HEK293 (cell line): ENCODE results near the gene ZNF428.

Experiments
- GLIS2 ChIP-seq: fragments of 450-650 bp; formaldehyde crosslinking; IDR thresholded peaks from 2 replicates; pipeline ENCODE4 v1.5.1; 2016; ENCODE audit warnings: missing biosample characterization, missing genetic modification characterization
- IKZF3 ChIP-seq: fragments of 450-650 bp; IDR thresholded peaks from 2 replicates; pipeline ENCODE4 v1.5.0; 2018; ENCODE audit warnings: missing biosample characterization, mild to moderate bottlenecking, missing genetic modification characterization, moderate library complexity
- MYNN ChIP-seq: fragments of 450-650 bp; formaldehyde crosslinking; IDR thresholded peaks from 2 replicates; pipeline ENCODE4 v1.5.1; 2016; ENCODE audit warnings: missing biosample characterization, missing genetic modification characterization, borderline replicate concordance
- MZF1 ChIP-seq: fragments of 450-650 bp; formaldehyde crosslinking; IDR thresholded peaks from 2 replicates; pipeline ENCODE4 v1.5.1; 2017; ENCODE audit warnings: missing biosample characterization, missing genetic modification characterization, borderline replicate concordance
- PRDM1 ChIP-seq: fragments of 450-650 bp; formaldehyde crosslinking; IDR thresholded peaks from 2 replicates; pipeline ENCODE4; 2016; ENCODE audit warnings: missing biosample characterization, missing genetic modification characterization
- SALL2 ChIP-seq: fragments of 450-650 bp; formaldehyde crosslinking; IDR thresholded peaks from 2 replicates; pipeline ENCODE4 v1.5.0; 2017; ENCODE audit warnings: missing biosample characterization, mild to moderate bottlenecking, missing genetic modification characterization, borderline replicate concordance
- SCRT1 ChIP-seq: fragments of 450-650 bp; formaldehyde crosslinking; IDR thresholded peaks from 2 replicates; pipeline ENCODE4 v1.5.1; 2016; ENCODE audit warnings: missing biosample characterization, missing genetic modification characterization, borderline replicate concordance
- TSHZ1 ChIP-seq: fragments of 450-650 bp; formaldehyde crosslinking; IDR thresholded peaks from 2 replicates; pipeline ENCODE4 v1.5.1; 2016; ENCODE audit warnings: missing biosample characterization, missing genetic modification characterization, borderline replicate concordance
- ZNF157 ChIP-seq: fragments of 450-650 bp; formaldehyde crosslinking; IDR thresholded peaks from 2 replicates; pipeline ENCODE4 v1.5.1; 2016; ENCODE audit warnings: missing biosample characterization, missing genetic modification characterization
- ZNF202 ChIP-seq: fragments of 450-650 bp; formaldehyde crosslinking; IDR thresholded peaks from 2 replicates; pipeline ENCODE4 v1.5.1; 2016; ENCODE audit warnings: missing biosample characterization, missing genetic modification characterization, borderline replicate concordance
- ZNF239 ChIP-seq: fragments of 450-650 bp; formaldehyde crosslinking; IDR thresholded peaks from 2 replicates; pipeline ENCODE4 v1.5.1; 2016; ENCODE audit warnings: missing biosample characterization, missing genetic modification characterization
- ZNF274 ChIP-seq, 2 experiments: fragments of 200-500 bp in 1 of 2; fragments of 450-650 bp in 1 of 2; sonication (Bioruptor generic) in 1 of 2; formaldehyde crosslinking in 1 of 2; IDR thresholded peaks; 2 replicates each; pipeline versions ENCODE4 v1.5.1 to v1.6.1; 2014 to 2016; ENCODE audit warnings: borderline replicate concordance in 1 of 2, inconsistent platforms in 1 of 2, low read length in 1 of 2, missing biosample characterization in 1 of 2, missing genetic modification characterization in 1 of 2
- ZNF280C ChIP-seq: fragments of 450-650 bp; formaldehyde crosslinking; IDR thresholded peaks from 2 replicates; pipeline ENCODE4 v1.5.1; 2016; ENCODE audit warnings: missing biosample characterization, missing genetic modification characterization
- ZNF335 ChIP-seq: fragments of 450-650 bp; formaldehyde crosslinking; conservative IDR thresholded peaks from 2 replicates; pipeline ENCODE4 v1.5.1; 2016; ENCODE audit warnings: missing biosample characterization, missing genetic modification characterization
- ZNF354C ChIP-seq: fragments of 450-650 bp; formaldehyde crosslinking; IDR thresholded peaks from 2 replicates; pipeline ENCODE4 v1.5.1; 2016; ENCODE audit warnings: missing biosample characterization, missing genetic modification characterization, low read depth, borderline replicate concordance
- ZNF513 ChIP-seq: fragments of 450-650 bp; IDR thresholded peaks from 2 replicates; pipeline ENCODE4 v1.5.1; 2018; ENCODE audit warnings: missing biosample characterization, missing genetic modification characterization
- ZNF549 ChIP-seq: fragments of 450-650 bp; IDR thresholded peaks from 2 replicates; pipeline ENCODE4 v1.5.1; 2018; ENCODE audit warnings: missing biosample characterization, missing genetic modification characterization, mild to moderate bottlenecking, inconsistent platforms, moderate library complexity
- ZNF596 ChIP-seq: fragments of 450-650 bp; IDR thresholded peaks from 2 replicates; pipeline ENCODE4 v1.5.0; 2018; ENCODE audit warnings: missing biosample characterization, mild to moderate bottlenecking, missing genetic modification characterization, moderate library complexity
- ZNF600 ChIP-seq: fragments of 450-650 bp; formaldehyde crosslinking; IDR thresholded peaks from 2 replicates; pipeline ENCODE4 v1.5.1; 2016; ENCODE audit warnings: missing biosample characterization, missing genetic modification characterization
- ZNF623 ChIP-seq: fragments of 450-650 bp; formaldehyde crosslinking; IDR thresholded peaks from 2 replicates; pipeline ENCODE4 v1.5.1; 2016; ENCODE audit warnings: missing biosample characterization, missing genetic modification characterization
- ZNF660 ChIP-seq: fragments of 450-650 bp; IDR thresholded peaks from 2 replicates; pipeline ENCODE4 v1.5.1; 2018; ENCODE audit warnings: missing biosample characterization, mild to moderate bottlenecking, missing genetic modification characterization
- ZNF670 ChIP-seq: fragments of 450-650 bp; formaldehyde crosslinking; IDR thresholded peaks from 2 replicates; pipeline ENCODE4 v1.5.1; 2016; ENCODE audit warnings: missing biosample characterization, missing genetic modification characterization, low read depth
- ZNF701 ChIP-seq: fragments of 450-650 bp; formaldehyde crosslinking; IDR thresholded peaks from 2 replicates; pipeline ENCODE4 v1.5.1; 2016; ENCODE audit warnings: missing biosample characterization, missing genetic modification characterization
- ZNF707 ChIP-seq: fragments of 450-650 bp; formaldehyde crosslinking; IDR thresholded peaks from 2 replicates; pipeline ENCODE4 v1.5.1; 2016; ENCODE audit warnings: missing biosample characterization, missing genetic modification characterization
- ZNF777 ChIP-seq: fragments of 450-650 bp; formaldehyde crosslinking; IDR thresholded peaks from 2 replicates; pipeline ENCODE4 v1.5.1; 2017; ENCODE audit warnings: missing biosample characterization, missing genetic modification characterization, borderline replicate concordance
- ZNF792 ChIP-seq: fragments of 450-650 bp; formaldehyde crosslinking; IDR thresholded peaks from 2 replicates; pipeline ENCODE4 v1.5.1; 2016; ENCODE audit warnings: missing biosample characterization, missing genetic modification characterization
- TF ChIP-seq, protein P1 (sequence below): fragments of 450-650 bp; IDR thresholded peaks from 2 replicates; pipeline ENCODE4 v1.5.1; 2018; ENCODE audit warnings: missing biosample characterization, mild to moderate bottlenecking, missing genetic modification characterization
- TF ChIP-seq, protein P2 (sequence below): fragments of 450-650 bp; formaldehyde crosslinking; IDR thresholded peaks from 2 replicates; pipeline ENCODE4 v1.5.1; 2016; ENCODE audit warnings: missing biosample characterization, missing genetic modification characterization, low read depth
- TF ChIP-seq, protein P3 (sequence below): fragments of 450-650 bp; formaldehyde crosslinking; IDR thresholded peaks from 2 replicates; pipeline ENCODE4 v1.5.1; 2017; ENCODE audit warnings: missing biosample characterization, missing genetic modification characterization

The ZNF428 gene

GRCh38 chr19:43618921-43619261, 538 bp downstream of the ZNF428 start (continued):
- TF ChIP-seq IKZF3 (tag by site-specific recombination) (no peak), TSHZ1 (tag by site-specific recombination) (no peak), MYNN (tag by site-specific recombination) (no peak), ZNF777 (no peak), ZNF513 (tag by site-specific recombination) (no peak; the same call in 1 of the 2 replicates), PRDM1 (no peak), ZNF792 (tag by site-specific recombination) (no peak; the same call in 1 of the 2 replicates), GLIS2 (tag by site-specific recombination) (no peak), SCRT1 (no peak), ZNF596 (no peak), ZNF202 (tag by site-specific recombination) (no peak), SALL2 (no peak), ZNF670 (tag by site-specific recombination) (no peak), ZNF274 (IDR thresholded peaks at IDR 0.05; ENCODE audit: low read length) (no peak), ZNF274 (tag by site-specific recombination; IDR thresholded peaks at IDR 0.05; ENCODE audit: borderline replicate concordance) (no peak), MZF1 (no peak), ZNF707 (no peak), ZNF335 (tag by site-specific recombination) (peak; percentile 98; the same call in 1 of the 2 replicates), ZNF660 (tag by site-specific recombination) (peak; percentile 55; the same call in 1 of the 2 replicates), ZNF600 (tag by site-specific recombination) (peak; percentile 97), ZNF701 (tag by site-specific recombination) (no peak), ZNF157 (tag by site-specific recombination) (no peak), ZNF280C (no peak), ZNF623 (0 out of 2 replicates have a peak, but pooled peaks have one; percentile 35), ZNF549 (tag by site-specific recombination) (no peak), ZNF239 (tag by site-specific recombination) (no peak), ZNF354C (no peak)
- TF ChIP-seq, protein P1, sequence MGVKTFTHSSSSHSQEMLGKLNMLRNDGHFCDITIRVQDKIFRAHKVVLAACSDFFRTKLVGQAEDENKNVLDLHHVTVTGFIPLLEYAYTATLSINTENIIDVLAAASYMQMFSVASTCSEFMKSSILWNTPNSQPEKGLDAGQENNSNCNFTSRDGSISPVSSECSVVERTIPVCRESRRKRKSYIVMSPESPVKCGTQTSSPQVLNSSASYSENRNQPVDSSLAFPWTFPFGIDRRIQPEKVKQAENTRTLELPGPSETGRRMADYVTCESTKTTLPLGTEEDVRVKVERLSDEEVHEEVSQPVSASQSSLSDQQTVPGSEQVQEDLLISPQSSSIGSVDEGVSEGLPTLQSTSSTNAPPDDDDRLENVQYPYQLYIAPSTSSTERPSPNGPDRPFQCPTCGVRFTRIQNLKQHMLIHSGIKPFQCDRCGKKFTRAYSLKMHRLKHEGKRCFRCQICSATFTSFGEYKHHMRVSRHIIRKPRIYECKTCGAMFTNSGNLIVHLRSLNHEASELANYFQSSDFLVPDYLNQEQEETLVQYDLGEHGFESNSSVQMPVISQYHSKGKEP (tag by site-specific recombination): no peak
- TF ChIP-seq, protein P2, sequence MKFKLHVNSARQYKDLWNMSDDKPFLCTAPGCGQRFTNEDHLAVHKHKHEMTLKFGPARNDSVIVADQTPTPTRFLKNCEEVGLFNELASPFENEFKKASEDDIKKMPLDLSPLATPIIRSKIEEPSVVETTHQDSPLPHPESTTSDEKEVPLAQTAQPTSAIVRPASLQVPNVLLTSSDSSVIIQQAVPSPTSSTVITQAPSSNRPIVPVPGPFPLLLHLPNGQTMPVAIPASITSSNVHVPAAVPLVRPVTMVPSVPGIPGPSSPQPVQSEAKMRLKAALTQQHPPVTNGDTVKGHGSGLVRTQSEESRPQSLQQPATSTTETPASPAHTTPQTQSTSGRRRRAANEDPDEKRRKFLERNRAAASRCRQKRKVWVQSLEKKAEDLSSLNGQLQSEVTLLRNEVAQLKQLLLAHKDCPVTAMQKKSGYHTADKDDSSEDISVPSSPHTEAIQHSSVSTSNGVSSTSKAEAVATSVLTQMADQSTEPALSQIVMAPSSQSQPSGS: 0 out of 2 replicates have a peak, but pooled peaks have one; percentile 2
- TF ChIP-seq, protein P3, sequence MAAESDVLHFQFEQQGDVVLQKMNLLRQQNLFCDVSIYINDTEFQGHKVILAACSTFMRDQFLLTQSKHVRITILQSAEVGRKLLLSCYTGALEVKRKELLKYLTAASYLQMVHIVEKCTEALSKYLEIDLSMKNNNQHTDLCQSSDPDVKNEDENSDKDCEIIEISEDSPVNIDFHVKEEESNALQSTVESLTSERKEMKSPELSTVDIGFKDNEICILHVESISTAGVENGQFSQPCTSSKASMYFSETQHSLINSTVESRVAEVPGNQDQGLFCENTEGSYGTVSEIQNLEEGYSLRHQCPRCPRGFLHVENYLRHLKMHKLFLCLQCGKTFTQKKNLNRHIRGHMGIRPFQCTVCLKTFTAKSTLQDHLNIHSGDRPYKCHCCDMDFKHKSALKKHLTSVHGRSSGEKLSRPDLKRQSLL (tag by site-specific recombination): no peak; the same call in 1 of the 2 replicates
